Ovary (tissue), 9 donors: Measurements from ENCODE around the gene CSNK1A1. TPM values are rescaled to one million over a fixed set of nuclear protein-coding genes. Genes with fewer than 3 reads are reported as not detected.

Experiments used
- DNase-seq, 5 donors: peaks; one replicate each; pipeline ENCODE4 v3.0.0-alpha.2; 2019 to 2020
- H3K27ac ChIP-seq, 2 donors: fragments of 200-600 bp; one replicate each; pipeline versions ENCODE4 v1.5.1 to v1.8.0; 2019 to 2022
- H3K27me3 ChIP-seq: fragments of 200-600 bp; one replicate; pipeline ENCODE4 v1.8.0; 2022
- H3K36me3 ChIP-seq: fragments of 200-600 bp; sonication (generic); one replicate; pipeline ENCODE4 v1.5.1; 2019
- H3K4me1 ChIP-seq: one replicate; pipeline ENCODE4 v1.8.1; 2013; ENCODE audit warnings: mild to moderate bottlenecking, moderate library complexity; ENCODE audit not compliant: insufficient read depth
- H3K4me3 ChIP-seq: fragments of 200-600 bp; sonication (generic); one replicate; pipeline ENCODE4 v1.5.1; 2017
- H3K9me3 ChIP-seq, 2 donors: fragments of 200-600 bp in 1 of 2; sonication (generic) in 1 of 2; one replicate each; pipeline versions ENCODE4 v1.5.1 to v1.8.1; 2013 to 2019; ENCODE audit warnings: mild to moderate bottlenecking in 1 of 2, moderate library complexity in 1 of 2
- CTCF ChIP-seq, 3 donors: fragments of 450-650 bp in 2 of 3; fragments of 200-600 bp in 1 of 3; IDR thresholded peaks; one replicate each; pipeline versions ENCODE4 v1.5.1 to v1.8.0; 2016 to 2022; ENCODE audit warnings: antibody characterized with exemption in 3 of 3, mild to moderate bottlenecking in 1 of 3
- EP300 ChIP-seq: sonication (generic); formaldehyde crosslinking; IDR thresholded peaks from one replicate; pipeline ENCODE4 v1.6.1; 2017; ENCODE audit warnings: antibody characterized with exemption
- POLR2A ChIP-seq: fragments of 450-650 bp; IDR thresholded peaks from one replicate; pipeline ENCODE4 v1.6.1; 2017; ENCODE audit warnings: antibody characterized with exemption, mild to moderate bottlenecking, moderate library complexity
- WGBS, 3 donors: extraction: QIAGEN DNeasy Blood & Tissue Kit in 1 of 3; methylation state at CpG; one replicate each; pipeline versions ENCODE4 v1.1.5 to v1.1.7; 2013 to 2017; 5-methylcytosine and 5-hydroxymethylcytosine counted together
- intact Hi-C, 4 donors: fragments of 100-400 bp; cut with DNase I; formaldehyde crosslinking; loops; one replicate each; pipeline versions ENCODE4 v1.11.0 to v1.15.1; 2022 to 2023
- polyA plus RNA-seq, 2 donors: library from polyadenylated mRNA; stranded (reverse); fragments of 200-250 nt in 1 of 2; fragments of 350-450 nt in 1 of 2; fragmentation: Illumina TruSeq in 1 of 2; extraction: RNeasy Lipid Tissue Mini Kit (QIAGEN cat#74804) in 1 of 2; gene quantifications; one replicate each; pipeline ENCODE4 v1.2.3, GENCODE V29; 2013 to 2014
- total RNA-seq, 7 donors: library from RNA; depleted of rRNA in 2 of 7; stranded (reverse); fragments of >200 nt in 2 of 7; fragmentation: NEBNext Ultra II Directional in 3 of 7; extraction: Animal tissue kit (Norgen Biotek cat#: 25700) in 3 of 7; gene quantifications; one replicate each; pipeline versions ENCODE4 v1.1.0 to v1.2.4, GENCODE V29; 2016 to 2023
- donor health status: DM: no; HTN: no; CAD: no; lungs with moderate emphysema.
- donor health status: DM: no; HTN: no; CAD: no.
- donor health status: Bipolar disorder and iron deficiency.
- donor health status: DM: yes; HTN: yes; CAD: no.
- donor health status: DM: no; HTN: no; CAD: no.
- donor health status: DM: yes; HTN: yes; CAD: no.

CSNK1A1 gene
- total and polyA plus RNA-seq, 9 donors, result 64.1 to 233 (median 158) TPM

GRCh38 chr5:149475777-149476176 lies 75.5 kb downstream of the CSNK1A1 start:
- H3K4me1 ChIP-seq, result peaks cover 2% of the 10 kb centered on the region
- no peak overlapping the region for H3K4me3 ChIP-seq
- H3K36me3 ChIP-seq, result no peaks in the 10 kb centered on the region
- intact Hi-C loops, result no loop called here
- WGBS, 3 donors, result 83 to 85% (median 84%) methylated on average over 3 of the region's 3 CpGs
- no peak for DNase-seq
- H3K9me3 ChIP-seq, result no peaks in the 10 kb centered on the region
- TF ChIP-seq EP300 (no peak), POLR2A (no peak), CTCF (IDR thresholded peaks at IDR 0.05) (no peak)
- no peaks in the 10 kb centered on the region for H3K27me3 ChIP-seq
- H3K27ac ChIP-seq, result no peak overlapping the region

DNA sequence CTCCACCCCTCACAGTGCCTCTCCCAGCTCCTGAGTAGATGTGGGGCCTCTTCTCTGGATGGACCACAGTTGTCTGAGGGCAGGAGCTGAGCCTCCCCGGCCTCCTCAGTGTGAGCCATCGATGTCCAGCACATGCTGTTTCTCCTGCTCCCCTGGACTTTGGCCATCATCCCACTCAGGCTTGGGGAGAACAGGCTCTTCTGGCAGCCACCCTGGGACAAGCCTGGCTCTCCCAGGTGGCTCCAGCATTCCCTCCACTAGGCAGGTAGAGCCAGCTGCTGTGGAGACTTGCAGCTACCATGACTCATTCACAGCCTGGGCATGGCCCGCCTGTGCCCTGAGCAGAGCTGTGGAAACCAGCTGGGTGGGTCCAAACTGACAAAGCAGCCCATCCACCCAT lies 77.0 kb downstream of the CSNK1A1 start:
- Histone ChIP-seq H3K4me1 (peaks cover 2% of the 10 kb centered on the region), H3K36me3 (no peaks in the 10 kb centered on the region), H3K9me3 (no peaks in the 10 kb centered on the region), H3K4me3 (no peak overlapping the region), H3K27ac (no peak overlapping the region), H3K27me3 (no peaks in the 10 kb centered on the region)
- TF ChIP-seq POLR2A, result no peak
- no peak for TF ChIP-seq EP300
- no peak for TF ChIP-seq CTCF (IDR thresholded peaks at IDR 0.05)
- WGBS, 3 donors, result 60 to 82% (median 70%) methylated on average over 3 of the region's 3 CpGs
- intact Hi-C loops, result no loop called here
- no peak for DNase-seq

DNA sequence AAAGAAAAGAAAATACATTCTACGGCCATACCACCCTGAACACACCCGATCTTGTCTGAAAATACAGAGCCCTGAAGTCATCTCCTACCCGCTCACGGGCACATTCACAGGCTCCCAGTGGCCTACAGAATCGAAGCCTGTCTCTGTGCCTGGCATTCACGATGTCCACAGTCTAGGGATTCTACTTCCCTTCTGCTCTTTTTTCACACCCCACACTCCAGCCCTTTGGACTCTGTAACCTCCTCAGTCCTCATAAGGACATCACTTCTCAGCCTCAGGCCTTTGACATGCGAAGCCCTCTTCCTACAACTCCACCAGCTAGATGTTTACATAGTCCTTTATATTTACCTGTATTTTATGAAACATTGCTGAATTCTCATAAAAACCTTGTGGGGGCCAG lies 77.8 kb downstream of the CSNK1A1 start:
- no peak for DNase-seq
- Histone ChIP-seq H3K9me3 (no peaks in the 10 kb centered on the region), H3K4me1 (peaks cover 2% of the 10 kb centered on the region), H3K36me3 (no peaks in the 10 kb centered on the region), H3K4me3 (no peak overlapping the region), H3K27ac (no peak overlapping the region), H3K27me3 (no peaks in the 10 kb centered on the region)
- 87 to 98% (median 91%) methylated on average over 7 of the region's 7 CpGs for WGBS, 3 donors
- no peak for TF ChIP-seq EP300
- TF ChIP-seq CTCF (IDR thresholded peaks at IDR 0.05), result no peak
- TF ChIP-seq POLR2A, result no peak
- intact Hi-C loops, result no loop called here

- TF ChIP-seq POLR2A (no peak), CTCF (IDR thresholded peaks at IDR 0.05) (no peak), EP300 (no peak)
- Histone ChIP-seq H3K27ac (no peak overlapping the region), H3K4me3 (no peak overlapping the region), H3K36me3 (no peaks in the 10 kb centered on the region), H3K4me1 (peaks cover 2% of the 10 kb centered on the region), H3K27me3 (no peaks in the 10 kb centered on the region), H3K9me3 (no peaks in the 10 kb centered on the region)
- 90 to 92% (median 90%) methylated on average over 7 of the region's 7 CpGs for WGBS, 3 donors
- intact Hi-C loops, result no loop called here
- DNase-seq, result no peak
Observed at GRCh38 chr5:149472399-149472798, 78.8 kb downstream of the CSNK1A1 start.
